Cardiac fibroblast (primary cell): ENCODE data around the gene DOCK3.
"Not testable (repeated sequence)": the region's sequence is repeated elsewhere in the genome, so short reads cannot be mapped to it uniquely, and the experiment has no call there.

ENCODE experiments used
- DNase-seq, 2 donors: peaks; one replicate each; pipeline versions ENCODE4 v3.0.0 to v3.0.0-alpha.2; 2010; ENCODE audit warnings: low read depth in 2 of 2
- H3K4me3 ChIP-seq, 2 donors: replicated peaks in 1 of 2; 1 replicate in 1 of 2; 2 replicates in 1 of 2; pipeline ENCODE4 v1.5.1; 2011; ENCODE audit warnings: low read depth in 2 of 2, low read length in 2 of 2, mild to moderate bottlenecking in 2 of 2, moderate library complexity in 1 of 2
- CTCF ChIP-seq: IDR thresholded peaks from one replicate; pipeline ENCODE4 v1.5.1; 2011; ENCODE audit warnings: low read depth, mild to moderate bottlenecking, low read length, inconsistent platforms

DOCK3 gene

GRCh38 chr3:51156147-51156546, 481.4 kb downstream of the DOCK3 start:
- no peak overlapping the region for H3K4me3 ChIP-seq
- no peak for TF ChIP-seq CTCF
- no peak for DNase-seq

- TF ChIP-seq CTCF = no peak
- no peak for DNase-seq
- no peak overlapping the region for H3K4me3 ChIP-seq
Measured at GRCh38 chr3:51163051-51163450, 488.3 kb downstream of the DOCK3 start.

GRCh38 chr3:51173518-51174271, 499.0 kb downstream of the DOCK3 start:
- DNase-seq = no peak

GRCh38 chr3:51176923-51177322, 502.2 kb downstream of the DOCK3 start:
- TF ChIP-seq CTCF = no peak
- no peak overlapping the region for H3K4me3 ChIP-seq
- no peak for DNase-seq

More at GRCh38 chr3:51173518-51174271, 499.0 kb downstream of the DOCK3 start:
- no peak for TF ChIP-seq CTCF
- H3K4me3 ChIP-seq = no peak overlapping the region

- H3K4me3 ChIP-seq, DNase-seq: not testable (repeated sequence)
Measured at GRCh38 chr3:51186446-51186845, 511.7 kb downstream of the DOCK3 start.

- H3K4me3 ChIP-seq = no peak overlapping the region
- no peak for TF ChIP-seq CTCF
- DNase-seq = no peak
Measured at GRCh38 chr3:51190199-51190598, 515.5 kb downstream of the DOCK3 start.

GRCh38 chr3:51190827-51191226, 516.1 kb downstream of the DOCK3 start:
- TF ChIP-seq CTCF = no peak
- DNase-seq = no peak
- H3K4me3 ChIP-seq = no peak overlapping the region
